Endothelial cell of umbilical vein (primary cell): Measurements from ENCODE around the gene AFDN. TPM values are rescaled to one million over a fixed set of nuclear protein-coding genes. Genes with fewer than 3 reads are reported as not detected.

Experiments used
- BruUV-seq: library from RNA; stranded (reverse); fragments of 400-500 nt; replicated peaks from 2 replicates; lab custom pipeline; 2021; lab: Mats Ljungman, UMichigan
- CTCF ChIA-PET: fragments of 300-600, 350-600 bp; sonication (Branson Sonifier 250); formaldehyde crosslinking; loops from one replicate; lab custom pipeline; 2021; ENCODE audit warnings: antibody characterized with exemption, inconsistent platforms; lab: Charles Lee
- POLR2A ChIA-PET: fragments of 300-600, 350-600 bp; sonication (Branson Sonifier 250); formaldehyde crosslinking; loops from one replicate; lab custom pipeline; 2021; ENCODE audit warnings: antibody characterized with exemption, inconsistent platforms; lab: Charles Lee
- DNase-seq: peaks from one replicate; pipeline ENCODE4 v3.0.0-alpha.2; 2011; ENCODE audit warnings: low read depth, low spot score
- FAIRE-seq: peaks from 2 replicates; lab custom pipeline; 2011; peaks lifted over from hg19 to GRCh38; lab: Jason Lieb, UNC
- H2AFZ ChIP-seq: 2 replicates; pipeline ENCODE4 v1.6.0; 2012; ENCODE audit warnings: low read depth, low read length, control low read depth, inconsistent platforms
- H3K27ac ChIP-seq: 2 replicates; pipeline ENCODE4 v1.5.1; 2011; ENCODE audit warnings: low read depth, mild to moderate bottlenecking, control low read depth, low read length, moderate library complexity; ENCODE audit not compliant: insufficient read depth
- H3K27me3 ChIP-seq, 2 experiments: 2 replicates each; pipeline versions ENCODE4 v1.6.0 to v1.6.1; 2011; ENCODE audit warnings: low read length in 2 of 2, mixed read lengths in 1 of 2; ENCODE audit not compliant: control insufficient read depth in 2 of 2, insufficient read depth in 2 of 2
- H3K36me3 ChIP-seq, 2 experiments: 2 replicates in 1 of 2; 3 replicates in 1 of 2; pipeline ENCODE4 v1.5.1; 2011; ENCODE audit warnings: low read length in 2 of 2, mild to moderate bottlenecking in 1 of 2, moderate library complexity in 1 of 2; ENCODE audit not compliant: control insufficient read depth in 2 of 2, insufficient read depth in 2 of 2; ENCODE audit errors: extremely low read depth in 1 of 2
- H3K4me1 ChIP-seq: 3 replicates; pipeline ENCODE4 v1.5.1; 2011; ENCODE audit warnings: mild to moderate bottlenecking, low read length; ENCODE audit not compliant: control insufficient read depth, insufficient read depth; ENCODE audit errors: extremely low read depth
- H3K4me2 ChIP-seq: 2 replicates; pipeline ENCODE4 v1.6.1; 2011; ENCODE audit warnings: low read length, control low read depth, mixed read lengths; ENCODE audit not compliant: insufficient read depth
- H3K4me3 ChIP-seq, 3 experiments: fragments of 200-600 bp in 1 of 3; sonication (generic), shearing (Covaris generic) in 1 of 3; replicated peaks in 1 of 3; 2 replicates each; pipeline ENCODE4 v1.5.1; 2011 to 2016; ENCODE audit warnings: control low read depth in 3 of 3, low read length in 3 of 3, mild to moderate bottlenecking in 2 of 3, inconsistent platforms in 1 of 3, low read depth in 1 of 3, moderate library complexity in 1 of 3; ENCODE audit not compliant: insufficient read depth in 1 of 3
- H3K79me2 ChIP-seq: 2 replicates; pipeline ENCODE4 v1.6.0; 2012; ENCODE audit warnings: low read length, inconsistent platforms; ENCODE audit not compliant: control insufficient read depth, insufficient read depth
- H3K9ac ChIP-seq: replicated peaks from 2 replicates; pipeline ENCODE3; 2011; ENCODE audit warnings: low read length, control low read depth; ENCODE audit not compliant: insufficient read depth; ENCODE audit errors: extremely low read depth
- H3K9me1 ChIP-seq: replicated peaks from 3 replicates; pipeline ENCODE4 v1.6.0; 2011; ENCODE audit warnings: mild to moderate bottlenecking, low read length; ENCODE audit not compliant: control insufficient read depth, insufficient read depth; ENCODE audit errors: extremely low read depth
- H3K9me3 ChIP-seq: replicated peaks from 2 replicates; pipeline ENCODE4 v1.5.1; 2012; ENCODE audit warnings: low read length, inconsistent platforms; ENCODE audit not compliant: control insufficient read depth, insufficient read depth
- H4K20me1 ChIP-seq: replicated peaks from 2 replicates; pipeline ENCODE3; 2011; ENCODE audit warnings: mild to moderate bottlenecking, low read length; ENCODE audit not compliant: control insufficient read depth, insufficient read depth; ENCODE audit errors: extremely low read depth
- JUN ChIP-seq: IDR thresholded peaks from 2 replicates; pipeline ENCODE4 v1.6.1; 2011; ENCODE audit warnings: borderline replicate concordance, low read depth; ENCODE audit not compliant: insufficient read length, insufficient read depth
- dilution Hi-C: fragments of 300-500 bp; cut with MboI; formaldehyde crosslinking; loops from one replicate; pipeline ENCODE4 v1.15.0; 2019; ENCODE audit warnings: low sequenced_read_pairs; ENCODE audit not compliant: extremely low pct_ligation_motif_present
- intact Hi-C: fragments of 100-400 bp; cut with micrococcal nuclease; formaldehyde crosslinking; loops from one replicate; pipeline ENCODE4 v1.10.0; 2022
- polyA plus RNA-seq, 4 experiments: library from polyadenylated mRNA; depleted of rRNA in 3 of 4; stranded (reverse) in 3 of 4; unstranded in 1 of 4; fragments of >200 nt; gene quantifications; 2 replicates each; pipeline versions ENCODE4 v1.2.1 to v1.2.3, GENCODE V29; 2011 to 2012; ENCODE audit warnings: missing spikeins in 1 of 4
- total RNA-seq: library from RNA; stranded (reverse); gene quantifications from 2 replicates; pipeline ENCODE4 v1.2.3, GENCODE V29; 2021
- TF ChIP-seq, protein P1 (sequence below), 2 donors: IDR thresholded peaks; 1 replicate in 1 of 2; 2 replicates in 1 of 2; pipeline ENCODE4 v1.5.1; 2011; ENCODE audit warnings: low read length in 2 of 2, mild to moderate bottlenecking in 2 of 2, moderate library complexity in 2 of 2, control low read depth in 1 of 2, inconsistent platforms in 1 of 2, low read depth in 1 of 2; ENCODE audit not compliant: insufficient read depth in 1 of 2; ENCODE audit errors: extremely low read depth in 1 of 2

Gene AFDN
- total and polyA plus RNA-seq, 2 donors (not counting 3 experiments of a cell fraction or from before 2014, with no cell fraction given) = 31.0 to 134 TPM

DNA sequence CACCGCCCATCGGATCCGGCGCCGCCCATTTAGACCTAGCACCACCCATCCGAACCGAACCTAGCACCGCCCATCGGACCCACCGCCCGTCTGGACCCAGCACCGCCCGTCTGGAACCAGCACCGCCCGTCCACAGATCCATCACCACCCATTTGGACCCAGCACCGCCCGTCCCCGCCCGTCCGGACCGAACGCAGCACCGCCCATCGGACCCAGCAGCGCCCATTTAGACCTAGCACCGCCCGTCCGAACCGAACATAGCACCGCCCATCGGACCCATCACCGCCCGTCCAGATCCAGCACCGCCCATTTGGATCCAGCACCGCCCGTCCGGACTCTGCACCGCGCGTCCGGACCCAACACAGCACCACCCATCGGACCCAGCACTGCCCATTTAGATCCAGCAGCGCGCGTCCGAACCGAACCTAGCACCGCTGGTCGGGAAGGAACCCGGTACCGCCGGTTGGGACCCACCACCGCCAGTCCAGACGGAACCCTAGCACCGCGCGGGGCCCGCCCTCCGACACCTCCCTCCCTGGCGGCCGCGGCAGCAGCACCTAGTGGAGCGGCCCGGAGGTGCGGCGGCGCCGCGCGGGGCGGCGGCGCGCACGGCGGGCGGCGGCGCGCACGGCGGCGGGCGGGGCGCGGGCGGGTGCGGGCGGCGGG is 348 bp upstream of the AFDN start:
- intact Hi-C loops = loop anchor here (2.0 to 10.0 kb wide), 5 partner anchors 129 to 342 kb away; no protein-coding TSS in a partner anchor

More for the DNA sequence above, 348 bp upstream of the AFDN start:
- DNase-seq (no peak), FAIRE-seq (no peak)
- H3K4me2 ChIP-seq = peak overlapping the region; percentile 97
- peaks cover 36% of the 10 kb centered on the region for H3K79me2 ChIP-seq
- CTCF ChIA-PET = interaction anchor here (1.7 kb wide), 1 partner anchor 22 kb away, joined by 6 read pairs; no protein-coding TSS in a partner anchor
- H3K9me3 ChIP-seq = no peaks in the 10 kb centered on the region
- H3K36me3 ChIP-seq = no peaks in the 10 kb centered on the region
- dilution Hi-C loops = no loop called here
- peaks cover 20% of the 10 kb centered on the region for H4K20me1 ChIP-seq
- H3K9me1 ChIP-seq = no peaks in the 10 kb centered on the region
- BruUV-seq = no TSS peak
- peak overlapping the region; percentile 87 for H3K9ac ChIP-seq
- H3K27me3 ChIP-seq = no peaks in the 10 kb centered on the region
- peak overlapping the region; percentile 92 to 98 (median 97) for H3K4me3 ChIP-seq
- H3K4me1 ChIP-seq = peaks cover 35% of the 10 kb centered on the region
- peak overlapping the region; percentile 100 for H2AFZ ChIP-seq
- POLR2A ChIA-PET = no interaction called here
- TF ChIP-seq, protein P1, sequence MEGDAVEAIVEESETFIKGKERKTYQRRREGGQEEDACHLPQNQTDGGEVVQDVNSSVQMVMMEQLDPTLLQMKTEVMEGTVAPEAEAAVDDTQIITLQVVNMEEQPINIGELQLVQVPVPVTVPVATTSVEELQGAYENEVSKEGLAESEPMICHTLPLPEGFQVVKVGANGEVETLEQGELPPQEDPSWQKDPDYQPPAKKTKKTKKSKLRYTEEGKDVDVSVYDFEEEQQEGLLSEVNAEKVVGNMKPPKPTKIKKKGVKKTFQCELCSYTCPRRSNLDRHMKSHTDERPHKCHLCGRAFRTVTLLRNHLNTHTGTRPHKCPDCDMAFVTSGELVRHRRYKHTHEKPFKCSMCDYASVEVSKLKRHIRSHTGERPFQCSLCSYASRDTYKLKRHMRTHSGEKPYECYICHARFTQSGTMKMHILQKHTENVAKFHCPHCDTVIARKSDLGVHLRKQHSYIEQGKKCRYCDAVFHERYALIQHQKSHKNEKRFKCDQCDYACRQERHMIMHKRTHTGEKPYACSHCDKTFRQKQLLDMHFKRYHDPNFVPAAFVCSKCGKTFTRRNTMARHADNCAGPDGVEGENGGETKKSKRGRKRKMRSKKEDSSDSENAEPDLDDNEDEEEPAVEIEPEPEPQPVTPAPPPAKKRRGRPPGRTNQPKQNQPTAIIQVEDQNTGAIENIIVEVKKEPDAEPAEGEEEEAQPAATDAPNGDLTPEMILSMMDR (IDR thresholded peaks at IDR 0.05; ENCODE audit: extremely low read depth in 1 of 2, insufficient read depth in 1 of 2, low read depth in 1 of 2, low read length in 2 of 2) = peak; percentile 20 to 49
- TF ChIP-seq JUN = no peak
- peak overlapping the region; percentile 37 for H3K27ac ChIP-seq
